Neural cell (in vitro differentiated cells): Measurements from ENCODE around the gene F3. TPM values are rescaled to one million over a fixed set of nuclear protein-coding genes. Genes with fewer than 3 reads are reported as not detected.

Source experiments
- H2AFZ ChIP-seq: fragments of 200-600, 300-800 bp; sonication (generic), shearing (Covaris generic); 2 replicates; pipeline ENCODE4 v1.6.0; 2014; ENCODE audit warnings: low read depth, mild to moderate bottlenecking, antibody characterized with exemption, low read length, moderate library complexity
- H3F3A ChIP-seq: fragments of 200-600 bp; shearing (Covaris generic); 2 replicates; pipeline ENCODE4 v1.6.1; 2016; ENCODE audit warnings: mild to moderate bottlenecking, moderate library complexity, mixed read lengths, antibody characterized with exemption, low read length; ENCODE audit not compliant: insufficient read depth, poor library complexity, severe bottlenecking
- H3K27ac ChIP-seq: fragments of 200-600, 300-800 bp; sonication (generic), shearing (Covaris generic); 2 replicates; pipeline ENCODE4 v1.5.1; 2014; ENCODE audit warnings: mild to moderate bottlenecking, low read length, moderate library complexity
- H3K27me3 ChIP-seq: fragments of 300-800, 200-600 bp; sonication (generic), shearing (Covaris generic); 2 replicates; pipeline ENCODE4 v1.6.0; 2014; ENCODE audit warnings: mild to moderate bottlenecking, low read depth, low read length, moderate library complexity; ENCODE audit not compliant: insufficient read depth
- H3K36me3 ChIP-seq: fragments of 300-800, 200-600 bp; sonication (generic), shearing (Covaris generic); 2 replicates; pipeline ENCODE4 v1.5.1; 2014; ENCODE audit warnings: mild to moderate bottlenecking, antibody characterized with exemption, low read length, moderate library complexity; ENCODE audit not compliant: insufficient read depth
- H3K4me2 ChIP-seq: fragments of 300-800, 200-600 bp; sonication (generic), shearing (Covaris generic); 2 replicates; pipeline ENCODE4 v1.6.0; 2014; ENCODE audit warnings: mild to moderate bottlenecking, low read length
- H3K4me3 ChIP-seq: fragments of 300-800, 200-600 bp; sonication (generic), shearing (Covaris generic); 2 replicates; pipeline ENCODE4 v1.5.1; 2014; ENCODE audit warnings: mild to moderate bottlenecking, low read length, moderate library complexity
- H3K79me2 ChIP-seq: fragments of 200-600 bp; shearing (Covaris generic); replicated peaks from 2 replicates; pipeline ENCODE4 v1.6.0; 2014; ENCODE audit warnings: mild to moderate bottlenecking, low read length, moderate library complexity; ENCODE audit not compliant: insufficient read depth
- H3K9ac ChIP-seq: fragments of 300-800, 200-600 bp; sonication (generic), shearing (Covaris generic); 2 replicates; pipeline ENCODE4 v1.6.1; 2016; ENCODE audit warnings: mild to moderate bottlenecking, low read length, mixed read lengths
- H3K9me2 ChIP-seq: fragments of 200-600 bp; shearing (Covaris generic); 2 replicates; pipeline ENCODE4 v1.6.1; 2016; ENCODE audit warnings: mild to moderate bottlenecking, low read length, mixed read lengths; ENCODE audit not compliant: insufficient read depth
- H3K9me3 ChIP-seq: fragments of 200-600, 300-800 bp; sonication (generic), shearing (Covaris generic); 2 replicates; pipeline ENCODE4 v1.6.1; 2016; ENCODE audit warnings: mild to moderate bottlenecking, mixed run types, low read length, moderate library complexity, mixed read lengths
- H4K20me1 ChIP-seq: fragments of 200-600 bp; shearing (Covaris generic); 2 replicates; pipeline ENCODE4 v1.6.1; 2016; ENCODE audit warnings: mild to moderate bottlenecking, mixed run types; ENCODE audit not compliant: insufficient read depth
- CTCF ChIP-seq: fragments of 450-650 bp; IDR thresholded peaks from 2 replicates; pipeline ENCODE4 v1.5.1; 2014; ENCODE audit warnings: antibody characterized with exemption, mild to moderate bottlenecking, moderate library complexity; ENCODE audit not compliant: poor library complexity, severe bottlenecking
- EP300 ChIP-seq: fragments of 450-650 bp; conservative IDR thresholded peaks from 2 replicates; pipeline ENCODE4 v1.6.1; 2014; ENCODE audit warnings: antibody characterized with exemption, mild to moderate bottlenecking, moderate library complexity; ENCODE audit not compliant: poor library complexity, severe bottlenecking
- EZH2 ChIP-seq: fragments of 200-600, 300-800 bp; shearing (Covaris generic), sonication (generic); IDR thresholded peaks from 2 replicates; pipeline ENCODE4 v1.6.1; 2014; ENCODE audit warnings: antibody characterized with exemption, low read length, borderline replicate concordance, mild to moderate bottlenecking; ENCODE audit not compliant: insufficient read depth, poor library complexity, severe bottlenecking
- MXI1 ChIP-seq: fragments of 450-650 bp; conservative IDR thresholded peaks from 2 replicates; pipeline ENCODE4 v1.6.1; 2014; ENCODE audit warnings: antibody characterized with exemption, mild to moderate bottlenecking; ENCODE audit not compliant: poor library complexity, severe bottlenecking
- POLR2AphosphoS5 ChIP-seq: IDR thresholded peaks from 2 replicates; pipeline ENCODE4 v1.6.1; 2012
- RAD21 ChIP-seq: fragments of 450-650 bp; conservative IDR thresholded peaks from 2 replicates; pipeline ENCODE4 v1.6.1; 2014; ENCODE audit warnings: antibody characterized with exemption, mild to moderate bottlenecking, moderate library complexity
- SMC3 ChIP-seq: fragments of 450-650 bp; conservative IDR thresholded peaks from 2 replicates; pipeline ENCODE4 v1.6.1; 2014; ENCODE audit warnings: antibody characterized with exemption, mild to moderate bottlenecking, moderate library complexity; ENCODE audit not compliant: poor library complexity
- TAF1 ChIP-seq: IDR thresholded peaks from 2 replicates; pipeline ENCODE4 v1.6.1; 2012; ENCODE audit warnings: low read depth
- polyA plus RNA-seq: library from polyadenylated mRNA; depleted of rRNA; stranded (reverse); fragments of >200 nt; gene quantifications from 2 replicates; pipeline ENCODE4 v1.2.3, GENCODE V29; 2014
- TF ChIP-seq, protein P1 (sequence below): IDR thresholded peaks from 2 replicates; pipeline ENCODE4 v1.6.1; 2012; ENCODE audit warnings: borderline replicate concordance

F3 gene
- polyA plus RNA-seq, 1 donor from 2014 or later, result 0.10 TPM

DNA sequence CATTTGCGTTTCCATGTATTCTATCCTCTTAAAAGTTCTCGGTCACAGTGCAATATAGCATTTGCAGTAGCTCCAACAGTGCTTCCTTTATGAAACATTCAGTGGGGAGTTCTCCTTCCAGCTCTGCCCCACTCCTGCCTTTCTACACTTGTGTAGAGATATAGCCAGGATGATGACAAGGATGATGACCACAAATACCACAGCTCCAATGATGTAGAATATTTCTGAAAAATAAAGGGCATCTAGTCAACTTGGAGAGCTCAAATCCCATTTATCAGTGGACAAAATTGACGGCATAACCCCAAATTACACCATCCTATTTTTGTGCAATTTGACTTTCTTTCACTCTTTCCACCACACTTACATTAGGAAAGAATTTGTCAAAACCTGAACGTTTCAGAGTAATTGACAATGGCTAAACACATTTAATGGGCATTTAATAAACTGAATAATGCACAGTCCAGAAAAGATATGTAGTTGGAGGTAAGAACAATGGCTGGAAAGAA lies 11.1 kb downstream of the F3 start:
- no peak overlapping the region for H3K4me2 ChIP-seq
- H3K4me3 ChIP-seq, result no peak overlapping the region
- TF ChIP-seq POLR2AphosphoS5, result no peak
- TF ChIP-seq TAF1, result no peak
- TF ChIP-seq EP300, result no peak
- TF ChIP-seq SMC3, result no peak
- no peak for TF ChIP-seq RAD21
- no peak for TF ChIP-seq MXI1
- TF ChIP-seq, protein P1, sequence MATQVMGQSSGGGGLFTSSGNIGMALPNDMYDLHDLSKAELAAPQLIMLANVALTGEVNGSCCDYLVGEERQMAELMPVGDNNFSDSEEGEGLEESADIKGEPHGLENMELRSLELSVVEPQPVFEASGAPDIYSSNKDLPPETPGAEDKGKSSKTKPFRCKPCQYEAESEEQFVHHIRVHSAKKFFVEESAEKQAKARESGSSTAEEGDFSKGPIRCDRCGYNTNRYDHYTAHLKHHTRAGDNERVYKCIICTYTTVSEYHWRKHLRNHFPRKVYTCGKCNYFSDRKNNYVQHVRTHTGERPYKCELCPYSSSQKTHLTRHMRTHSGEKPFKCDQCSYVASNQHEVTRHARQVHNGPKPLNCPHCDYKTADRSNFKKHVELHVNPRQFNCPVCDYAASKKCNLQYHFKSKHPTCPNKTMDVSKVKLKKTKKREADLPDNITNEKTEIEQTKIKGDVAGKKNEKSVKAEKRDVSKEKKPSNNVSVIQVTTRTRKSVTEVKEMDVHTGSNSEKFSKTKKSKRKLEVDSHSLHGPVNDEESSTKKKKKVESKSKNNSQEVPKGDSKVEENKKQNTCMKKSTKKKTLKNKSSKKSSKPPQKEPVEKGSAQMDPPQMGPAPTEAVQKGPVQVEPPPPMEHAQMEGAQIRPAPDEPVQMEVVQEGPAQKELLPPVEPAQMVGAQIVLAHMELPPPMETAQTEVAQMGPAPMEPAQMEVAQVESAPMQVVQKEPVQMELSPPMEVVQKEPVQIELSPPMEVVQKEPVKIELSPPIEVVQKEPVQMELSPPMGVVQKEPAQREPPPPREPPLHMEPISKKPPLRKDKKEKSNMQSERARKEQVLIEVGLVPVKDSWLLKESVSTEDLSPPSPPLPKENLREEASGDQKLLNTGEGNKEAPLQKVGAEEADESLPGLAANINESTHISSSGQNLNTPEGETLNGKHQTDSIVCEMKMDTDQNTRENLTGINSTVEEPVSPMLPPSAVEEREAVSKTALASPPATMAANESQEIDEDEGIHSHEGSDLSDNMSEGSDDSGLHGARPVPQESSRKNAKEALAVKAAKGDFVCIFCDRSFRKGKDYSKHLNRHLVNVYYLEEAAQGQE, result no peak
- TF ChIP-seq EZH2, result no peak
- no peak for TF ChIP-seq CTCF
- H3K36me3 ChIP-seq, result no peaks in the 10 kb centered on the region
- no peak overlapping the region for H2AFZ ChIP-seq
- H4K20me1 ChIP-seq, result no peaks in the 10 kb centered on the region
- H3K27me3 ChIP-seq, result no peaks in the 10 kb centered on the region
- no peaks in the 10 kb centered on the region for H3K9me3 ChIP-seq
- H3K9me2 ChIP-seq, result no peaks in the 10 kb centered on the region
- H3K79me2 ChIP-seq, result no peaks in the 10 kb centered on the region
- H3K9ac ChIP-seq, result no peak overlapping the region
- no peak overlapping the region for H3K27ac ChIP-seq
- H3F3A ChIP-seq, result no peaks in the 10 kb centered on the region

GRCh38 chr1:94529416-94529815 lies 12.1 kb downstream of the F3 start:
- Histone ChIP-seq H3K4me3 (no peak overlapping the region), H3K4me2 (no peak overlapping the region), H2AFZ (no peak overlapping the region), H3K9ac (no peak overlapping the region), H3K27me3 (no peaks in the 10 kb centered on the region), H3F3A (no peaks in the 10 kb centered on the region), H4K20me1 (no peaks in the 10 kb centered on the region), H3K36me3 (no peaks in the 10 kb centered on the region), H3K79me2 (no peaks in the 10 kb centered on the region), H3K27ac (no peak overlapping the region), H3K9me3 (no peaks in the 10 kb centered on the region), H3K9me2 (no peaks in the 10 kb centered on the region)
- no peak for TF ChIP-seq RAD21
- TF ChIP-seq EZH2, result no peak
- no peak for TF ChIP-seq EP300
- no peak for TF ChIP-seq SMC3
- no peak for TF ChIP-seq CTCF
- TF ChIP-seq, protein P1, result no peak
- no peak for TF ChIP-seq MXI1
